HG02943 (cell line): ENCODE measurements around the gene KLF4.
"Not testable (repeated sequence)": the region's sequence is repeated elsewhere in the genome, so short reads cannot be mapped to it uniquely, and the experiment has no call there.

Source experiments
- ATAC-seq: cut with Tn5 transposase; IDR thresholded peaks from one replicate; pipeline ENCODE4 v1.9.1; 2021; ENCODE audit warnings: mild to moderate bottlenecking, low read depth, moderate library complexity; ENCODE audit not compliant: unreplicated experiment

KLF4 gene

GRCh38 chr9:107489687-107490605, at the start of gene KLF4:
KLF4 (minus strand) TSS chr9:107489769; CDS start chr9:107489172, 597 bp downstream.
- peak; percentile 56 for ATAC-seq

- no peak for ATAC-seq
Observed at GRCh38 chr9:107536462-107536861, 46.9 kb upstream of the KLF4 start.

- no peak for ATAC-seq
Observed at GRCh38 chr9:107534510-107535078, 45.0 kb upstream of the KLF4 start.

- no peak for ATAC-seq
Observed at GRCh38 chr9:107530679-107531078, 41.1 kb upstream of the KLF4 start.

GRCh38 chr9:107528686-107529085, 39.1 kb upstream of the KLF4 start:
- no peak for ATAC-seq

GRCh38 chr9:107523539-107523938, 34.0 kb upstream of the KLF4 start:
- no peak for ATAC-seq

- no peak for ATAC-seq
Observed at GRCh38 chr9:107520186-107520585, 30.6 kb upstream of the KLF4 start.

- no peak for ATAC-seq
Observed at GRCh38 chr9:107518037-107518807, 28.7 kb upstream of the KLF4 start.

GRCh38 chr9:107513464-107514100, 24.0 kb upstream of the KLF4 start:
- ATAC-seq: no peak

- ATAC-seq: no peak
Observed at GRCh38 chr9:107504585-107505455, 15.3 kb upstream of the KLF4 start.

GRCh38 chr9:107502464-107502863, 12.9 kb upstream of the KLF4 start:
- ATAC-seq: no peak

- ATAC-seq: not testable (repeated sequence)
Observed at GRCh38 chr9:107500421-107501200, 11.0 kb upstream of the KLF4 start.

GRCh38 chr9:107496976-107497375, 7.4 kb upstream of the KLF4 start:
- ATAC-seq: no peak

- no peak for ATAC-seq
Observed at GRCh38 chr9:107492381-107492970, 2.9 kb upstream of the KLF4 start.

- no peak for ATAC-seq
Observed at GRCh38 chr9:107491081-107492053, 1.8 kb upstream of the KLF4 start.

- not testable (repeated sequence) for ATAC-seq
Observed at GRCh38 chr9:107490606-107490970, 1.0 kb upstream of the KLF4 start.

- peak; percentile 38 for ATAC-seq
Observed at GRCh38 chr9:107489144-107489673, 360 bp downstream of the KLF4 start.
